ENCODE data around the gene CXXC4. TPM values are rescaled to one million over a fixed set of nuclear protein-coding genes. Genes with fewer than 3 reads are reported as not detected.

CXXC4 gene
- 0.05 and 0.42 TPM in 2 replicates for total RNA-seq

GRCh38 chr4:104494822-104495559, at the start of gene CXXC4:
Gene CXXC4, minus strand, starts transcription at chr4:104494894. Its CDS starts 3,092 bp downstream, at chr4:104491802.

Measured in airway epithelial cell (primary cell).